SHP77 (cell line): Measurements from ENCODE around the gene ITGA11.

Experiments
- DNase-seq, 2 experiments: peaks; one replicate each; lab custom pipeline; 2025; lab: John Stamatoyannopoulos, UW

Gene ITGA11

GRCh38 chr15:68447976-68448755 is 16.2 kb upstream of the ITGA11 start:
- DNase-seq: no peak

GRCh38 chr15:68447209-68447608 is 15.2 kb upstream of the ITGA11 start:
- DNase-seq: no peak

- DNase-seq: no peak
These were observed 13.4 kb upstream of the ITGA11 start for GRCh38 chr15:68445351-68445750.

GRCh38 chr15:68444336-68444735 is 12.4 kb upstream of the ITGA11 start:
- no peak for DNase-seq

GRCh38 chr15:68442903-68443302 is 10.9 kb upstream of the ITGA11 start:
- DNase-seq: no peak

GRCh38 chr15:68442041-68442440 is 10.1 kb upstream of the ITGA11 start:
- DNase-seq: no peak

- no peak for DNase-seq
These were observed 9.2 kb upstream of the ITGA11 start for GRCh38 chr15:68441045-68441743.

GRCh38 chr15:68440136-68440535 is 8.2 kb upstream of the ITGA11 start:
- no peak for DNase-seq

GRCh38 chr15:68439506-68439905 is 7.5 kb upstream of the ITGA11 start:
- DNase-seq: no peak

GRCh38 chr15:68436680-68437079 is 4.7 kb upstream of the ITGA11 start:
- DNase-seq: no peak

- DNase-seq: no peak
These were observed 4.0 kb upstream of the ITGA11 start for GRCh38 chr15:68435966-68436365.

GRCh38 chr15:68434021-68434420 is 2.1 kb upstream of the ITGA11 start:
- no peak for DNase-seq

GRCh38 chr15:68433551-68433950 is 1.6 kb upstream of the ITGA11 start:
- no peak for DNase-seq

- no peak for DNase-seq
These were observed 590 bp upstream of the ITGA11 start for GRCh38 chr15:68432441-68433064.

GRCh38 chr15:68431037-68431791 is 749 bp downstream of the ITGA11 start:
- DNase-seq: no peak

GRCh38 chr15:68430471-68431036 is 1.4 kb downstream of the ITGA11 start:
- DNase-seq: no peak

- no peak for DNase-seq
These were observed 2.1 kb downstream of the ITGA11 start for GRCh38 chr15:68429691-68430470.

- no peak for DNase-seq
These were observed 3.5 kb downstream of the ITGA11 start for GRCh38 chr15:68428431-68428940.

GRCh38 chr15:68427963-68428362 is 4.0 kb downstream of the ITGA11 start:
- no peak for DNase-seq

GRCh38 chr15:68427366-68427765 is 4.6 kb downstream of the ITGA11 start:
- no peak for DNase-seq

GRCh38 chr15:68426116-68426515 is 5.8 kb downstream of the ITGA11 start:
- no peak for DNase-seq
